Tibial artery (tissue), 4 donors: Measurements from ENCODE around the gene B4GALT5.
"Not testable (repeated sequence)": the region's sequence is repeated elsewhere in the genome, so short reads cannot be mapped to it uniquely, and the experiment has no call there.

Experiments used
- DNase-seq, 2 donors: peaks; one replicate each; pipeline ENCODE4 v3.0.0-alpha.2; 2019
- H3K27ac ChIP-seq, 2 donors: fragments of 200-600 bp; sonication (generic) in 1 of 2; 1 replicate in 1 of 2; 2 replicates in 1 of 2; pipeline ENCODE4 v1.5.1; 2018 to 2019; ENCODE audit warnings: mild to moderate bottlenecking in 1 of 2
- H3K27me3 ChIP-seq, 2 donors: fragments of 200-600 bp; sonication (generic) in 1 of 2; one replicate each; pipeline versions ENCODE4 v1.5.1 to v1.6.0; 2016 to 2019
- H3K36me3 ChIP-seq, 3 donors: fragments of 200-600 bp; sonication (generic) in 2 of 3; one replicate each; pipeline ENCODE4 v1.5.1; 2016 to 2019; ENCODE audit warnings: mild to moderate bottlenecking in 2 of 3
- H3K4me1 ChIP-seq, 4 donors: fragments of 200-600 bp; sonication (generic) in 2 of 4; 1 replicate in 3 of 4; 2 replicates in 1 of 4; pipeline ENCODE4 v1.5.1; 2016 to 2019
- H3K4me3 ChIP-seq, 2 donors: fragments of 200-600 bp; sonication (generic) in 1 of 2; 1 replicate in 1 of 2; 2 replicates in 1 of 2; pipeline ENCODE4 v1.5.1; 2018 to 2019; ENCODE audit warnings: mild to moderate bottlenecking in 2 of 2
- H3K9me3 ChIP-seq, 3 donors: fragments of 200-600 bp; sonication (generic) in 1 of 3; one replicate each; pipeline ENCODE4 v1.5.1; 2016 to 2019
- intact Hi-C: fragments of 100-400 bp; cut with DNase I; formaldehyde crosslinking; loops from one replicate; pipeline ENCODE4 v1.15.0; 2023; ENCODE audit warnings: low total_unique reads
- TF ChIP-seq, protein P1 (sequence below), 2 experiments: fragments of 200-600 bp in 1 of 2; fragments of 450-650 bp in 1 of 2; IDR thresholded peaks; one replicate each; pipeline ENCODE4 v1.5.1; 2017 to 2019; ENCODE audit warnings: antibody characterized with exemption in 2 of 2, mild to moderate bottlenecking in 1 of 2, moderate library complexity in 1 of 2

B4GALT5 gene

DNA sequence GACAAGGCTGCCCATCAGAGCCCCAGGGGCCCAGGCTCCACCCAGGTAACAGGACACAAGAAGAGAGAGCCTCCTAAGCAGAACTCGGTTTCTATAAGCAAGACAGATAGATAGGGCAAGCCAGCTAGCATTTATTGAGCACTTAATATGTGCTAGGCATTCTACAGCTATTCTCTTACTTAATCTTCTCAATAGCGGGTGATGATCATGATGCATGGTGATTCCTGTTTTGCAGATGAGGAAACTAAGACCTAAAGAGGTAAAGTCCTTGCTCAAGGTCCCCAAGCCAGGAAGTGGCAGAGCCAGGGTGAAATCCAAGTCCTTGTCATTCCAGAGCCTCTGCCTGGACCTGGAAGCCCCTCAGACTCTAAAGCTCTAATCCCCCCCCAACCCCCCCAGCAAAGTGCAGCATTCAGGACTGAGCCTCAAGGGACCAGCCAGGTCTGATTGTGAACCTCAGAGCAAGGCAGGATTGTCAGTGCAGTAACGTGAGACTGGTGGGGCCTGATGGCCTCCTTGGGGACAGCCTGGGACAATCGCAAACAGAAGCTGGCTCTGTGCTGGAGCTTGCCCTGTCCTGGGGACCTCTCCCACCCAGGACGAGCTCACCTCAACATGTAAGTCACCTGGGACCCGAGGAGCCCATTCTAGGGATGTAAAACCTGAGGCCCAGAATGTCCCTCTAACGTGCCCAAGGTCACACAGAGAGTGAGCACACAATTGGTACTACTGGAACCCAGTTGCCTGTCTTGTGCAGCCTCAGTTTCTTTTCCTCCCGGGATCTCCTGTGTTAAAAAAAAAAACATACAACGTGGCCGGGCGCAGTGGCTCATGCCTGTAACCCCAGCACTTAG is 97.3 kb downstream of the B4GALT5 start:
- peak in 1 of 2 donors; percentile 59 for DNase-seq
- TF ChIP-seq, protein P1, sequence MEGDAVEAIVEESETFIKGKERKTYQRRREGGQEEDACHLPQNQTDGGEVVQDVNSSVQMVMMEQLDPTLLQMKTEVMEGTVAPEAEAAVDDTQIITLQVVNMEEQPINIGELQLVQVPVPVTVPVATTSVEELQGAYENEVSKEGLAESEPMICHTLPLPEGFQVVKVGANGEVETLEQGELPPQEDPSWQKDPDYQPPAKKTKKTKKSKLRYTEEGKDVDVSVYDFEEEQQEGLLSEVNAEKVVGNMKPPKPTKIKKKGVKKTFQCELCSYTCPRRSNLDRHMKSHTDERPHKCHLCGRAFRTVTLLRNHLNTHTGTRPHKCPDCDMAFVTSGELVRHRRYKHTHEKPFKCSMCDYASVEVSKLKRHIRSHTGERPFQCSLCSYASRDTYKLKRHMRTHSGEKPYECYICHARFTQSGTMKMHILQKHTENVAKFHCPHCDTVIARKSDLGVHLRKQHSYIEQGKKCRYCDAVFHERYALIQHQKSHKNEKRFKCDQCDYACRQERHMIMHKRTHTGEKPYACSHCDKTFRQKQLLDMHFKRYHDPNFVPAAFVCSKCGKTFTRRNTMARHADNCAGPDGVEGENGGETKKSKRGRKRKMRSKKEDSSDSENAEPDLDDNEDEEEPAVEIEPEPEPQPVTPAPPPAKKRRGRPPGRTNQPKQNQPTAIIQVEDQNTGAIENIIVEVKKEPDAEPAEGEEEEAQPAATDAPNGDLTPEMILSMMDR (IDR thresholded peaks at IDR 0.05): no peak
- Histone ChIP-seq H3K9me3 (no peaks in the 10 kb centered on the region), H3K36me3 (no peaks in the 10 kb centered on the region), H3K4me3 (no peak overlapping the region), H3K27ac (peak overlapping the region; percentile 12 to 28), H3K4me1 (peaks cover 0 to 11% (median 6%) of the 10 kb centered on the region in 4 donors), H3K27me3 (no peaks in the 10 kb centered on the region)
- intact Hi-C loops: loop anchor here (10.0 kb wide), 1 partner anchor 228 kb away; no protein-coding TSS in a partner anchor

DNA sequence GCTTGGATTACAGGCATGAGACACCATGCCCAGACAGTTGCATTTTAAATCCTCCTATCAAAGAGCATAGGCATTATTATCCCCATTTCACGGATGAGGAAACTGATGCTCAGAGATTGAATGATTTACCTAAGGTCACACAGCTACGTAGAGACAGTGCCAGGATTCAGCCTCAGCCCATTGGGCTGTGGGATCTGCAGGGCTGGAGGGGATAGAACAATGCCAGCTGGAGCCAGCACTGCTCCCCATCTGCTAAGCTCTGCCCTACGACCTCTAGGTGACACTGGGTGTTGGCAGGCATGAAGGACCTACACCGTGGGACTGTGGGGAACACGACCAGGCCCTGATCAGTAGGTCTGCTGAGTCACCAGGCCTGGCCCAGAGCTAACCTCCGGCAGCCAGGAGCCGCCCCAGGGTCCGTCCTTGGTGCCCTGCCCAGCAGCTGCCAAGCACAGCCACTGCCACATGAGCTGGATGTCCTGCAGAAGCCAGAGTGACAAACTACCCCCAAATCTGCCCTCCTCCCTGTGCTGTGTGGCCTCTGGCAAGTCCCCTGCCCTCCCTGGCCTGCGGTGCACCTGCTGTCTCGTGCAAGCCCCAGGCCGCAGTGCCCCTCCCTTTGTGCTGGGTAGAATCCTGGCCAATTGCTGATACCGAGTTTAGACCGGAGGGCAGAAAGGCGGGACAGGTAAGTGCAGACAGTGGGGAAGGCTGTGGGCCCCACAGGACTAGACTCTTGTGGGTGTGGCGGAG is 98.1 kb downstream of the B4GALT5 start:
- Histone ChIP-seq H3K4me3 (no peak overlapping the region), H3K36me3 (no peaks in the 10 kb centered on the region), H3K4me1 (peaks cover 0 to 19% (median 14%) of the 10 kb centered on the region in 4 donors), H3K27me3 (no peaks in the 10 kb centered on the region), H3K9me3 (no peaks in the 10 kb centered on the region), H3K27ac (peak overlapping the region; percentile 12 to 28)
- TF ChIP-seq, protein P1 (IDR thresholded peaks at IDR 0.05): no peak
- intact Hi-C loops: loop anchor here (10.0 kb wide), 1 partner anchor 229 kb away; no protein-coding TSS in a partner anchor
- DNase-seq: peak in 1 of 2 donors; percentile 80

DNA sequence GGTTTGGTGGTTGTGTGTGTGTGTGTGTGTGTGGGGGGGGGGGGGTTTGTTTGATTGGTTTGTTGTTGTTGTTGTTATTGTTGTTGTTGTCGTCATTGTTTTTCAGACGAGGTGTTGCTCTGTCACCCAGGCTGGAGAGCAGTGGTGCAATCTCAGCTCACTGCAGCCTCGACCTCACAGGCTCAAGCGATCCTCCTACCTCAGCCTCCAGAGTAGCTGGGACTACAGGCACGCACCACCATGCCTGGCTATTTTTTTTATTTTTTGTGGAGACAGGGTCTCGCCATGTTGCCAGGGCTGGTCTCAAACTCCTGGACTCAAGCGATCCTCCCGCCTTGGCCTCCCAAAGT is 98.7 kb downstream of the B4GALT5 start:
- Histone ChIP-seq H3K27ac (peak overlapping the region; percentile 12 to 28), H3K4me1 (peaks cover 0 to 21% (median 15%) of the 10 kb centered on the region in 4 donors)
- not testable (repeated sequence) for H3K27me3 ChIP-seq, DNase-seq, H3K9me3 ChIP-seq, H3K36me3 ChIP-seq, H3K4me3 ChIP-seq
- intact Hi-C loops: loop anchor here (10.0 kb wide), 1 partner anchor 230 kb away; no protein-coding TSS in a partner anchor

DNA sequence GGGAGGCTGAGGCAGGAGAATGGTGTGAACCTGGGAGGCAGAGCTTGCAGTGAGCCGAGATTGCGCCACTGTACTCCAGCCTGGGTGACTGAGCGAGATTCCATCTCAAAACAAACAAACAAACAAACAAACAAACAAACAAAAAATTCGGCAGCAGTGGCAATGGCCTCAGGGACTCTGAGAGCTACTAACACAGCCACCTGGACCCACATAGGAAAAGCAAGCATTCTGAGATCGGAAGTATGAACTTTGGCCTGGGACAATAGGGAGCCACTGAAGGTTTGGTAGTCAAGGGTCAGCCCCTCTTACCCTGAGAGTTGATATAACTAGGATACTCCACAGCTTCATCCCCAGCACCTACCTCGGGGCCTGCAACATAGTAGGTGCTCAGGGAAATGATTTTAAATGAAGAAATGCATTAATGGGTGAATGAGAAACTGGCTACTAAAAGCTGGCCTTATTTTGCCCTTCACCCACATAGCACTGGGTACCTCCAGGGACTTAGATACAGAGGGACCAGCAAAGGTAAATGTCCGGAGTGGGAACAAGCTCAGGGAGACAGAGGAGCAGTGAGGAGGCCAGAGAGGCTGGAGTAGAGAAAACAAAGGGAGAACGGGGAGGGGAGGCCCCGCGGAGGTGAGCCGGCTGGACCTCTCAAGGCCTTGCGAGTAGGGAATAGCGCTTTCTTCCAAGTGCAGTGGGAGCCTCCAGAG is 99.2 kb downstream of the B4GALT5 start:
- Histone ChIP-seq H3K4me3 (no peak overlapping the region), H3K27me3 (no peaks in the 10 kb centered on the region), H3K36me3 (no peaks in the 10 kb centered on the region), H3K27ac (no peak overlapping the region), H3K4me1 (peaks cover 0 to 21% (median 15%) of the 10 kb centered on the region in 4 donors), H3K9me3 (no peaks in the 10 kb centered on the region)
- intact Hi-C loops: loop anchor here (5.0 to 10.0 kb wide), 2 partner anchors 230 to 273 kb away; no protein-coding TSS in a partner anchor
- no peak for DNase-seq
- TF ChIP-seq, protein P1 (IDR thresholded peaks at IDR 0.05): no peak

DNA sequence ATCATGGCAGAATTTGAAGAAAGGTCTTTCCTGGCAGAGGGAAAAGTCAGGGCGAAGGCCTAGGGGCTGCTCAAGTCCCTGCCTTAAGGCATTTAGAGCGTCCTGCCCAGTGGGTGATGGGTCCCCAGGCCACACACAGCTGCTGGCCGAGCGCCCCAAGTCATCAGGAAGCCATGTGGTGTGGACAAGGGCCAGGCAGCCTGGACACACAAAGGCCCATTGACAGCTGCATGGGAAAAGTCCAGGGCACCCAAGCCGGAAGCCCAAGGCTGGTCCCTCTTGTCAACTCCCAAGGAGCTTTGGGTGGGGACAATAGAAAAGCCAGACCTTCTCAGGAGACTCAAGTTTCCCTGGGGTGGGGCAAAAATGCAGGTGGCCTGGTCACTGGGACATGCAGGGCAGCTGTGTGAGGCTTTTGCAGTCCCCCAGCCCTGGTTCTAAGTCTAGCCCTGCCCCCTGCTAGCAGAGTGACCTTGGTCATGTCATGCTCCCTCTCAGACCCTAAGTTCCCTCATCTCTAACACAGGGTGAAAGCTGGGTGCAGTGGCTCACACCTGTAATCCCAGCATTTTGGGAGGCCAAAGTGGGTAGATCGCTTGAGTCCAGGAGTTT is 101.4 kb downstream of the B4GALT5 start:
- no peak overlapping the region for H3K27ac ChIP-seq
- H3K36me3 ChIP-seq: no peaks in the 10 kb centered on the region
- H3K9me3 ChIP-seq: no peaks in the 10 kb centered on the region
- intact Hi-C loops: loop anchor here (5.0 to 10.0 kb wide), 2 partner anchors 233 to 275 kb away; no protein-coding TSS in a partner anchor
- TF ChIP-seq, protein P1 (IDR thresholded peaks at IDR 0.05): no peak
- H3K4me1 ChIP-seq: peaks cover 0 to 34% (median 23%) of the 10 kb centered on the region in 4 donors
- no peak overlapping the region for H3K4me3 ChIP-seq
- no peak for DNase-seq
- H3K27me3 ChIP-seq: no peaks in the 10 kb centered on the region

DNA sequence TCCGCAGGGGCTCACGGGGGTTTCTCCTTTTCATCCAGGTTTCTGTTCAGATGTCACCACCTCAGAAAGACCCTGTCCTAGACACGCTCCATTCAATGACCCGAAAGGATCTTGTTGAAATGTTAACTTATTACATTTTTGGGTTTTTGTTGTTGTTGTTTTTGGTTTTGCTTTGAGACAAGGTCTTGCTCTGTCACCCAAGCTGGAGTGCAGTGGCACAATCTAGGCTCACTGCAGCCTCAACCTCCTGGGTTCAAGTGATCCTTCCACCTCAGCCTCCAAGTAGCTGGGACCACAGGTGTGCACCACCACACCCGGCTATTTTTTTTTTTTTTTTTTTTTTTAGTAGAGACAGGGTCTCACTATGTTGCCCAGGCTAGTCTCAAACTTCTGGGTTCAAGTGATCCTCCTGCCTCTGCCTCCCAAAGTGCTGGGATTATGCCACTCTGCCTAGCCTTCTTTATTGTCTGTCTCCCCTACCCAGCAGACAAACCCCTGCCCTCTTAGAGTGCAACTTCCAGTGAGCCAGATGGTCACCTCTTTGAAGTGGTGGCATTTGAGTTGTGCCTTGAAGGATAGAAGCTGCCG is 102.0 kb downstream of the B4GALT5 start:
- not testable (repeated sequence) for H3K27me3 ChIP-seq, H3K27ac ChIP-seq, H3K9me3 ChIP-seq, H3K36me3 ChIP-seq, DNase-seq
- H3K4me1 ChIP-seq: peaks cover 0 to 35% (median 23%) of the 10 kb centered on the region in 4 donors
- intact Hi-C loops: loop anchor here (2.0 to 10.0 kb wide), 3 partner anchors 233 to 317 kb away; no protein-coding TSS in a partner anchor
- peak overlapping the region in 1 of 2 donors; percentile 23 for H3K4me3 ChIP-seq
